Uterus (tissue), 4 donors: ENCODE results near the gene PWP2. TPM values are rescaled to one million over a fixed set of nuclear protein-coding genes. Genes with fewer than 3 reads are reported as not detected.

Experiments
- total RNA-seq, 4 donors: library from RNA; depleted of rRNA in 3 of 4; stranded (reverse); fragments of >200 nt in 3 of 4; gene quantifications; one replicate each; pipeline versions ENCODE4 v1.1.0 to v1.2.4, GENCODE V29; 2014 to 2023
- donor health status: DM: yes; HTN: yes; CAD: no.

PWP2 gene
- total RNA-seq, 4 donors from 2014 or later = 5.2 to 9.1 (median 6.5) TPM; not detected in 1

Other genes with a start within 250 kb of the PWP2 start
- 10 to 100 TPM in 3 of 4 donors, 1 to 10 TPM in 1; 6.8 to 43.4 (median 28.4) TPM for gene AGPAT3, start 242.2 kb upstream of the PWP2 start, total RNA-seq
- gene TRAPPC10, start 95.1 kb upstream of the PWP2 start, total RNA-seq = 10 to 100 TPM in 3 of 4 donors, 1 to 10 TPM in 1; 3.8 to 45.2 (median 22.9) TPM
- gene GATD3, start 26.3 kb downstream of the PWP2 start, total RNA-seq = 10 to 100 TPM in 1 of 4 donors, 1 to 10 TPM in 2, not detected in 1; 1.5 to 17.0 (median 6.2) TPM
- 1 to 10 TPM in 2 of 4 donors, under 1 TPM in 2; 0.51 to 5.1 (median 1.4) TPM for gene ICOSLG, start 133.5 kb downstream of the PWP2 start, total RNA-seq
- gene DNMT3L, start 154.5 kb downstream of the PWP2 start, total RNA-seq = not detected
- under 1 TPM in 1 of 4 donors, not detected in 3; 0.21 TPM for gene AIRE, start 178.5 kb downstream of the PWP2 start, total RNA-seq
- 100 to 1,000 TPM in 1 of 4 donors, 10 to 100 TPM in 3; 36.5 to 144 (median 75.4) TPM for gene PFKL, start 192.7 kb downstream of the PWP2 start, total RNA-seq
- 10 to 100 TPM; 23.8 to 44.8 (median 26.0) TPM for gene CFAP410, start 232.0 kb downstream of the PWP2 start, total RNA-seq
- gene TRPM2, start 246.2 kb downstream of the PWP2 start, total RNA-seq = 1 to 10 TPM in 2 of 4 donors, under 1 TPM in 2; 0.29 to 3.1 (median 1.8) TPM